Brain pericyte (primary cell): ENCODE data around the gene SF3B5.
"Not testable (repeated sequence)": the region's sequence is repeated elsewhere in the genome, so short reads cannot be mapped to it uniquely, and the experiment has no call there.

Experiments used
- DNase-seq: peaks from one replicate; pipeline ENCODE4 v3.0.0-alpha.2; 2012; ENCODE audit warnings: low read depth, low spot score

SF3B5 gene

GRCh38 chr6:144104898-144105487, 9.6 kb upstream of the SF3B5 start:
- peak; percentile 31 for DNase-seq

- no peak for DNase-seq
Observed at GRCh38 chr6:144104488-144104887, 9.1 kb upstream of the SF3B5 start.

GRCh38 chr6:144103026-144103563, 7.7 kb upstream of the SF3B5 start:
- DNase-seq, result no peak

- DNase-seq, result no peak
Observed at GRCh38 chr6:144098993-144099392, 3.6 kb upstream of the SF3B5 start.

GRCh38 chr6:144094731-144095133, 641 bp downstream of the SF3B5 start:
- DNase-seq, result no peak

- no peak for DNase-seq
Observed at GRCh38 chr6:144093658-144094057, 1.7 kb downstream of the SF3B5 start.

- no peak for DNase-seq
Observed at GRCh38 chr6:144093236-144093635, 2.1 kb downstream of the SF3B5 start.

- DNase-seq, result no peak
Observed at GRCh38 chr6:144090384-144090783, 5.0 kb downstream of the SF3B5 start.

GRCh38 chr6:144087789-144088426, 7.5 kb downstream of the SF3B5 start:
- no peak for DNase-seq

GRCh38 chr6:144086959-144087358, 8.4 kb downstream of the SF3B5 start:
- no peak for DNase-seq

GRCh38 chr6:144083172-144083571, 12.2 kb downstream of the SF3B5 start:
- DNase-seq, result no peak

- not testable (repeated sequence) for DNase-seq
Observed at GRCh38 chr6:144082412-144082811, 13.0 kb downstream of the SF3B5 start.

- DNase-seq, result no peak
Observed at GRCh38 chr6:144077871-144078270, 17.5 kb downstream of the SF3B5 start.

GRCh38 chr6:144075875-144076274, 19.5 kb downstream of the SF3B5 start:
- DNase-seq, result no peak

GRCh38 chr6:144075187-144075586, 20.2 kb downstream of the SF3B5 start:
- no peak for DNase-seq

GRCh38 chr6:144073024-144073423, 22.3 kb downstream of the SF3B5 start:
- no peak for DNase-seq

- no peak for DNase-seq
Observed at GRCh38 chr6:144069506-144069905, 25.9 kb downstream of the SF3B5 start.

GRCh38 chr6:144068794-144069193, 26.6 kb downstream of the SF3B5 start:
- DNase-seq, result no peak

- no peak for DNase-seq
Observed at GRCh38 chr6:144066741-144067484, 28.5 kb downstream of the SF3B5 start.

- DNase-seq, result no peak
Observed at GRCh38 chr6:144066255-144066654, 29.1 kb downstream of the SF3B5 start.

- no peak for DNase-seq
Observed at GRCh38 chr6:144065213-144065660, 30.1 kb downstream of the SF3B5 start.

GRCh38 chr6:144064402-144065212, 30.8 kb downstream of the SF3B5 start:
- no peak for DNase-seq
